Vagina (tissue), 2 donors: Measurements from ENCODE around the gene GABBR2.

Source experiments
- CTCF ChIP-seq, 3 experiments: fragments of 450-650 bp in 2 of 3; fragments of 200-600 bp in 1 of 3; sonication (generic) in 1 of 3; IDR thresholded peaks; one replicate each; pipeline ENCODE4 v1.5.1; 2017 to 2019; ENCODE audit warnings: antibody characterized with exemption in 3 of 3, mild to moderate bottlenecking in 2 of 3, moderate library complexity in 2 of 3
- POLR2A ChIP-seq, 2 donors: fragments of 450-650 bp; IDR thresholded peaks; one replicate each; pipeline ENCODE4 v1.6.1; 2017; ENCODE audit warnings: antibody characterized with exemption in 2 of 2, mild to moderate bottlenecking in 2 of 2, moderate library complexity in 2 of 2
- POLR2AphosphoS5 ChIP-seq, 2 donors: sonication (generic); formaldehyde crosslinking; IDR thresholded peaks; one replicate each; pipeline ENCODE4 v1.9.0; 2017; ENCODE audit warnings: antibody characterized with exemption in 2 of 2, mild to moderate bottlenecking in 2 of 2, low read depth in 1 of 2; ENCODE audit not compliant: insufficient read depth in 1 of 2

GRCh38 chr9:98516897-98517503 lies 191.7 kb downstream of the GABBR2 start:
- TF ChIP-seq CTCF (IDR thresholded peaks at IDR 0.05) (no peak), POLR2AphosphoS5 (IDR thresholded peaks at IDR 0.05; ENCODE audit: insufficient read depth in 1 of 2, low read depth in 1 of 2) (no peak), POLR2A (IDR thresholded peaks at IDR 0.05) (no peak)
